DOHH2 (cell line): Measurements from ENCODE around the gene COX17.

Source experiments
- H3F3A ChIP-seq: fragments of 200-600 bp; sonication (generic), shearing (Covaris generic); 2 replicates; pipeline ENCODE4 v1.6.0; 2016; ENCODE audit warnings: antibody characterized with exemption, mild to moderate bottlenecking; ENCODE audit not compliant: control insufficient read depth, insufficient read depth
- H3K27ac ChIP-seq: fragments of 200-600 bp; sonication (generic); 2 replicates; pipeline ENCODE4 v1.5.1; 2014; ENCODE audit warnings: low read depth, mild to moderate bottlenecking, low read length, moderate library complexity
- H3K27me3 ChIP-seq: fragments of 200-600 bp; sonication (generic); 2 replicates; pipeline ENCODE4 v1.6.1; 2014; ENCODE audit warnings: mild to moderate bottlenecking, low read length, mixed read lengths; ENCODE audit not compliant: control insufficient read depth
- H3K36me3 ChIP-seq: fragments of 200-600 bp; sonication (generic); 2 replicates; pipeline ENCODE4 v1.6.1; 2014; ENCODE audit warnings: mild to moderate bottlenecking, low read length, moderate library complexity, mixed read lengths; ENCODE audit not compliant: control insufficient read depth
- H3K4me1 ChIP-seq: fragments of 200-600 bp; sonication (generic); 2 replicates; pipeline ENCODE4 v1.6.1; 2014; ENCODE audit warnings: mild to moderate bottlenecking, low read length, mixed read lengths; ENCODE audit not compliant: control insufficient read depth
- H3K4me2 ChIP-seq: fragments of 200-600 bp; sonication (generic); 2 replicates; pipeline ENCODE4 v1.6.0; 2014; ENCODE audit warnings: mild to moderate bottlenecking, low read length, moderate library complexity
- H3K4me3 ChIP-seq: fragments of 200-600 bp; sonication (generic); 2 replicates; pipeline ENCODE4 v1.5.1; 2014; ENCODE audit warnings: mild to moderate bottlenecking, low read length, mixed read lengths
- H3K79me2 ChIP-seq: fragments of 200-600 bp; sonication (generic); 2 replicates; pipeline ENCODE4 v1.6.1; 2014; ENCODE audit warnings: mild to moderate bottlenecking, low read length, mixed read lengths; ENCODE audit not compliant: control insufficient read depth
- H3K9me2 ChIP-seq: fragments of 200-600 bp; sonication (generic); replicated peaks from 2 replicates; pipeline ENCODE4 v1.6.1; 2014; ENCODE audit warnings: mild to moderate bottlenecking, low read length, mixed read lengths; ENCODE audit not compliant: control insufficient read depth
- H3K9me3 ChIP-seq: fragments of 200-600 bp; sonication (generic); 2 replicates; pipeline ENCODE4 v1.6.1; 2014; ENCODE audit warnings: antibody characterized with exemption, low read length, mixed read lengths; ENCODE audit not compliant: control insufficient read depth, insufficient read depth
- H4K20me1 ChIP-seq: fragments of 200-600 bp; sonication (generic); 2 replicates; pipeline ENCODE4 v1.6.0; 2014; ENCODE audit warnings: low read depth, mild to moderate bottlenecking, antibody characterized with exemption, low read length, moderate library complexity; ENCODE audit not compliant: control insufficient read depth, insufficient read depth
- EZH2phosphoT487 ChIP-seq: fragments of 200-600 bp; sonication (generic); IDR thresholded peaks from 2 replicates; pipeline ENCODE4 v1.6.1; 2017; ENCODE audit warnings: borderline replicate concordance, mild to moderate bottlenecking, antibody characterized with exemption, low read length, moderate library complexity, mixed read lengths
- TF ChIP-seq, protein P1 (sequence below): fragments of 200-600 bp; sonication (generic); IDR thresholded peaks from one replicate; pipeline ENCODE4 v1.5.1; 2014; ENCODE audit warnings: antibody characterized with exemption, mild to moderate bottlenecking, low read depth, low read length; ENCODE audit not compliant: poor library complexity, severe bottlenecking

COX17 gene

GRCh38 chr3:119717520-119717919, 40.3 kb upstream of the COX17 start:
- H3K79me2 ChIP-seq = no peaks in the 10 kb centered on the region
- no peaks in the 10 kb centered on the region for H3K4me1 ChIP-seq
- H3K9me3 ChIP-seq = no peaks in the 10 kb centered on the region
- TF ChIP-seq EZH2phosphoT487 = no peak
- TF ChIP-seq, protein P1, sequence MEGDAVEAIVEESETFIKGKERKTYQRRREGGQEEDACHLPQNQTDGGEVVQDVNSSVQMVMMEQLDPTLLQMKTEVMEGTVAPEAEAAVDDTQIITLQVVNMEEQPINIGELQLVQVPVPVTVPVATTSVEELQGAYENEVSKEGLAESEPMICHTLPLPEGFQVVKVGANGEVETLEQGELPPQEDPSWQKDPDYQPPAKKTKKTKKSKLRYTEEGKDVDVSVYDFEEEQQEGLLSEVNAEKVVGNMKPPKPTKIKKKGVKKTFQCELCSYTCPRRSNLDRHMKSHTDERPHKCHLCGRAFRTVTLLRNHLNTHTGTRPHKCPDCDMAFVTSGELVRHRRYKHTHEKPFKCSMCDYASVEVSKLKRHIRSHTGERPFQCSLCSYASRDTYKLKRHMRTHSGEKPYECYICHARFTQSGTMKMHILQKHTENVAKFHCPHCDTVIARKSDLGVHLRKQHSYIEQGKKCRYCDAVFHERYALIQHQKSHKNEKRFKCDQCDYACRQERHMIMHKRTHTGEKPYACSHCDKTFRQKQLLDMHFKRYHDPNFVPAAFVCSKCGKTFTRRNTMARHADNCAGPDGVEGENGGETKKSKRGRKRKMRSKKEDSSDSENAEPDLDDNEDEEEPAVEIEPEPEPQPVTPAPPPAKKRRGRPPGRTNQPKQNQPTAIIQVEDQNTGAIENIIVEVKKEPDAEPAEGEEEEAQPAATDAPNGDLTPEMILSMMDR = no peak
- no peaks in the 10 kb centered on the region for H3K9me2 ChIP-seq
- no peaks in the 10 kb centered on the region for H3F3A ChIP-seq
- no peak overlapping the region for H3K27ac ChIP-seq
- H3K4me3 ChIP-seq = no peak overlapping the region
- no peak overlapping the region for H3K4me2 ChIP-seq
- H3K36me3 ChIP-seq = no peaks in the 10 kb centered on the region
- no peaks in the 10 kb centered on the region for H3K27me3 ChIP-seq
- no peaks in the 10 kb centered on the region for H4K20me1 ChIP-seq

- Histone ChIP-seq H3K79me2 (no peaks in the 10 kb centered on the region), H3K4me1 (no peaks in the 10 kb centered on the region), H3K27ac (no peak overlapping the region), H3K4me3 (no peak overlapping the region), H3F3A (no peaks in the 10 kb centered on the region), H3K4me2 (no peak overlapping the region), H3K9me3 (no peaks in the 10 kb centered on the region), H3K36me3 (no peaks in the 10 kb centered on the region), H4K20me1 (no peaks in the 10 kb centered on the region), H3K9me2 (no peaks in the 10 kb centered on the region), H3K27me3 (no peaks in the 10 kb centered on the region)
- TF ChIP-seq, protein P1 = no peak
- TF ChIP-seq EZH2phosphoT487 = no peak
Observed at GRCh38 chr3:119716998-119717397, 39.8 kb upstream of the COX17 start.

DNA sequence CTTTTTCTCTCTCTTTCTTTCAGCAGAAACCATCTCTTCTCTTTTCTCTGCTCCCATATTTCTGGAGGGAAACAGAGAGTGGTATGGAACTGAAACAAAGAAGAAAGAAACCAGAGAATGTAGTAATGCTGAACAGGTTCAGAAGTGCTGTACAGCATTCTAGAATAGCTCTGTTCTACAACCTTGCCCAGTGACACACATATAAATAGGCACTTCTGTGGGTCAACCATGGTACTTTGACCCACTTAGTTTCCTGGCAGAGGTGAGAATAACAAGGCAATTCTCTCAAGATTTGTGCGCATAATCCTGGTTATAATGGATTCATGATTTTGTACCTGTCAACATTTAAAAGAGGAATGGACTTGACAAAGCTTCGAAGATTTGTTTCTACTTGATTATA, 37.9 kb upstream of the COX17 start:
- Histone ChIP-seq H3K4me1 (no peaks in the 10 kb centered on the region), H3F3A (no peaks in the 10 kb centered on the region), H3K4me2 (no peak overlapping the region), H3K9me2 (no peaks in the 10 kb centered on the region), H3K36me3 (no peaks in the 10 kb centered on the region), H3K27me3 (no peaks in the 10 kb centered on the region), H4K20me1 (no peaks in the 10 kb centered on the region), H3K9me3 (no peaks in the 10 kb centered on the region), H3K79me2 (no peaks in the 10 kb centered on the region), H3K27ac (no peak overlapping the region), H3K4me3 (no peak overlapping the region)
- no peak for TF ChIP-seq EZH2phosphoT487
- TF ChIP-seq, protein P1 = no peak
